ENCODE results near the gene UNC45B. TPM values are rescaled to one million over a fixed set of nuclear protein-coding genes. Genes with fewer than 3 reads are reported as not detected.

The UNC45B gene
- total RNA-seq, 1 donor from 2014 or later = 0.56 TPM

- H3K36me3 Mint-ChIP-seq = peaks cover 12% of the 10 kb centered on the region
Observed at GRCh38 chr17:35132099-35132498, 15.5 kb upstream of the UNC45B start.

GRCh38 chr17:35132816-35133550, 14.6 kb upstream of the UNC45B start:
- Mint-ChIP-seq H3K4me3 (no peak overlapping the region), H3K27ac (no peak overlapping the region), H3K9me3 (no peaks in the 10 kb centered on the region), H3K4me1 (ENCODE audit: unreplicated experiment) (no peaks in the 10 kb centered on the region), H3K27me3 (no peaks in the 10 kb centered on the region), H3K36me3 (peaks cover 12% of the 10 kb centered on the region)
- DNase-seq (ENCODE audit: extremely low spot score, unreplicated experiment) = no peak
- TF ChIP-seq, protein P1, sequence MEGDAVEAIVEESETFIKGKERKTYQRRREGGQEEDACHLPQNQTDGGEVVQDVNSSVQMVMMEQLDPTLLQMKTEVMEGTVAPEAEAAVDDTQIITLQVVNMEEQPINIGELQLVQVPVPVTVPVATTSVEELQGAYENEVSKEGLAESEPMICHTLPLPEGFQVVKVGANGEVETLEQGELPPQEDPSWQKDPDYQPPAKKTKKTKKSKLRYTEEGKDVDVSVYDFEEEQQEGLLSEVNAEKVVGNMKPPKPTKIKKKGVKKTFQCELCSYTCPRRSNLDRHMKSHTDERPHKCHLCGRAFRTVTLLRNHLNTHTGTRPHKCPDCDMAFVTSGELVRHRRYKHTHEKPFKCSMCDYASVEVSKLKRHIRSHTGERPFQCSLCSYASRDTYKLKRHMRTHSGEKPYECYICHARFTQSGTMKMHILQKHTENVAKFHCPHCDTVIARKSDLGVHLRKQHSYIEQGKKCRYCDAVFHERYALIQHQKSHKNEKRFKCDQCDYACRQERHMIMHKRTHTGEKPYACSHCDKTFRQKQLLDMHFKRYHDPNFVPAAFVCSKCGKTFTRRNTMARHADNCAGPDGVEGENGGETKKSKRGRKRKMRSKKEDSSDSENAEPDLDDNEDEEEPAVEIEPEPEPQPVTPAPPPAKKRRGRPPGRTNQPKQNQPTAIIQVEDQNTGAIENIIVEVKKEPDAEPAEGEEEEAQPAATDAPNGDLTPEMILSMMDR (conservative IDR thresholded peaks at IDR 0.05) = no peak

More at GRCh38 chr17:35132099-35132498, 15.5 kb upstream of the UNC45B start:
- no peak overlapping the region for H3K27ac Mint-ChIP-seq
- DNase-seq (ENCODE audit: extremely low spot score, unreplicated experiment) = no peak
- TF ChIP-seq, protein P1 (conservative IDR thresholded peaks at IDR 0.05) = no peak
- no peaks in the 10 kb centered on the region for H3K27me3 Mint-ChIP-seq
- no peaks in the 10 kb centered on the region for H3K4me1 Mint-ChIP-seq (ENCODE audit: unreplicated experiment)
- H3K9me3 Mint-ChIP-seq = no peaks in the 10 kb centered on the region
- no peak overlapping the region for H3K4me3 Mint-ChIP-seq

DNA sequence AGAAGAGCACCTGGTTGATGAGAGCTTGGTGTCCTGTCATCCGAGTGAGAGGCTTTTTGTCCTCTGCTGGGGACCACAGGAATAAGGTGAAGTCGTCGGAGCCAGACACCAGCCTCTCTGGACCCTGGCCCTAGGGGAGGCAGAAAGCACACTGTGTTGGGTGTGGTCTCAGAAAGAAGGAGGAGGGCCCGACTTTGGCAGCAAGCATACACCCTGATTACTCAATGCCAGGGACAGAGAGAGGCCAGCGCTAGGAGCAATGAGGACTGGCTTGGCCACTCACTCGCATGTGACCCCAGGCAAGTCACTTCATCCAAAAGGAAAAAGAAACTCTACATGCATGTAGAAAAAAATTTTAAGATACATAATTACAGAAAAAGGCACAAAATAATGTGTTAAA, 12.3 kb upstream of the UNC45B start:
- Mint-ChIP-seq H3K36me3 (peaks cover 12% of the 10 kb centered on the region), H3K9me3 (no peaks in the 10 kb centered on the region), H3K4me1 (ENCODE audit: unreplicated experiment) (no peaks in the 10 kb centered on the region), H3K27me3 (no peaks in the 10 kb centered on the region), H3K27ac (no peak overlapping the region), H3K4me3 (no peak overlapping the region)
- TF ChIP-seq, protein P1 (conservative IDR thresholded peaks at IDR 0.05) = no peak
- no peak for DNase-seq (ENCODE audit: extremely low spot score, unreplicated experiment)

DNA sequence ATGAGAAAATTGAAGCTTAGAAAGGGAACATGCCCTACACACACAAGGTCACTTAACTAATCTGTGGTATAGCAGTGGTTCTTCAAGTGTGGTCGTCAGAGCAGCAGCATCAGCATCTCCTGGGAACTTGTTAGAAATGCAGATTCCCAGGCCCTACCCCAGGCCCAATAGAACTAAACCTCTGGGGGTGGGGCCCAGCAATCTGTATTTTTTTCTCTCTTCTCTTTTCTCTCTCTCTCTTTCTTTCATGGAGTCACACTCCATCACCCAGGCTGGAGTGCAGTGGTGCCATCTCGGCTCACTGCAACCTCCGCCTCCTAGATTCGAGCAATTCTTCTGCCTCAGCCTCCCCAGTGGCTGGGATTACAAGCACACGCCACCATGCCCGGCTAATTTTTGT, 9.4 kb upstream of the UNC45B start:
- Mint-ChIP-seq H3K27me3 (no peaks in the 10 kb centered on the region), H3K4me1 (ENCODE audit: unreplicated experiment) (peaks cover 3% of the 10 kb centered on the region), H3K27ac (no peak overlapping the region), H3K9me3 (no peaks in the 10 kb centered on the region), H3K36me3 (peaks cover 12% of the 10 kb centered on the region), H3K4me3 (no peak overlapping the region)
- DNase-seq (ENCODE audit: extremely low spot score, unreplicated experiment) = no peak
- TF ChIP-seq, protein P1 (conservative IDR thresholded peaks at IDR 0.05) = no peak

DNA sequence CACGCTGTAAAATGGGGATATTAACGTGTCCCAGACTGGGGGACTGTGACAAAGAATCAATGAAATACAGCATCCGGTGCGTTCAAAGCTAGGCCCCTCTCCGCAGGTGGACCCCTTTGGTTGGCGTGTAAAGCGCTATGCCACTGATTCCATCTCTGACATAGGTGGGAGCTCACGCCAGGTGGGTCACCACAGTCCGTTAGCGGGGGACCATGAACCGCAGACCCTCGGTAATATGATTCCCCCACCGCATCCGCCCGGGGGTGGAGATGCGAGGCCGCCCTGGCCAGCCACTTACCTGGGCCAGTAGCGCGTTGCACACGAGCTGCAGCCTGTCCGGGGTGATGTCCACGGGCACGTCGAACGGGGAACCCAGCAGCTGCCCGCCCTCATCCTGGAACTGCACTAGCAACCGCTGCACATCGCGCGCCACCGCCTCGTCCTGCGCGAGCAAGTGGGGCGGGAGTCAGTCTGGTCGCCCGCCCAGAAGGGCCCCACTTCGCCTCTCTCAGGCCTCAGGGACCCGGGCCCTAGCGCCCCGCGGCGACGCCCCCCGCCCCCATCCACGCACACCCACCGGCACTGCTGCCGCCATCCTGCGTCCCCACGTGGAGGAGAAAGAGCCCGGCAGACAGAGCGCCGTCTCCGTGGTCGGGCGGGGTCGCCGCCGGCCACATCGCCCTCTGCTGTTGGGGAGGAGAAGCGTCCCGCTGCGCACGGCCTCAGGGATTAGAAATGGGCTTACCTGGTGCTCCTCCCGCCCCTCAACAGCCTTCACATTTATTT, 5.7 kb upstream of the UNC45B start, which contains the start of gene NLE1:
Gene NLE1 (minus strand): TSS at position 623 of the 786 bp plus-strand sequence. CDS start 28 bp downstream, at position 595.
- Mint-ChIP-seq H3K27ac (no peak within 1 kb of the TSS), H3K27me3 (peaks cover 1% of the 10 kb centered on the region), H3K9me3 (no peaks in the 10 kb centered on the region), H3K4me3 (peak within 1 kb of the TSS; percentile 88), H3K36me3 (no peaks in the 10 kb centered on the region), H3K4me1 (ENCODE audit: unreplicated experiment) (peaks cover 3% of the 10 kb centered on the region)
- DNase-seq (ENCODE audit: extremely low spot score, unreplicated experiment) = peak; percentile 89
- TF ChIP-seq, protein P1 (conservative IDR thresholded peaks at IDR 0.05) = peak; percentile 98
